ENCODE measurements around the gene HNRNPLL. TPM values are rescaled to one million over a fixed set of nuclear protein-coding genes. Genes with fewer than 3 reads are reported as not detected.
"Not testable (repeated sequence)": the region's sequence is repeated elsewhere in the genome, so short reads cannot be mapped to it uniquely, and the experiment has no call there.

Gene HNRNPLL
- total and polyA plus RNA-seq, 2 of the 8 experiments (the other 6 are each of a cell fraction or from before 2014, with no cell fraction given), result 18.6 to 69.3 TPM

DNA sequence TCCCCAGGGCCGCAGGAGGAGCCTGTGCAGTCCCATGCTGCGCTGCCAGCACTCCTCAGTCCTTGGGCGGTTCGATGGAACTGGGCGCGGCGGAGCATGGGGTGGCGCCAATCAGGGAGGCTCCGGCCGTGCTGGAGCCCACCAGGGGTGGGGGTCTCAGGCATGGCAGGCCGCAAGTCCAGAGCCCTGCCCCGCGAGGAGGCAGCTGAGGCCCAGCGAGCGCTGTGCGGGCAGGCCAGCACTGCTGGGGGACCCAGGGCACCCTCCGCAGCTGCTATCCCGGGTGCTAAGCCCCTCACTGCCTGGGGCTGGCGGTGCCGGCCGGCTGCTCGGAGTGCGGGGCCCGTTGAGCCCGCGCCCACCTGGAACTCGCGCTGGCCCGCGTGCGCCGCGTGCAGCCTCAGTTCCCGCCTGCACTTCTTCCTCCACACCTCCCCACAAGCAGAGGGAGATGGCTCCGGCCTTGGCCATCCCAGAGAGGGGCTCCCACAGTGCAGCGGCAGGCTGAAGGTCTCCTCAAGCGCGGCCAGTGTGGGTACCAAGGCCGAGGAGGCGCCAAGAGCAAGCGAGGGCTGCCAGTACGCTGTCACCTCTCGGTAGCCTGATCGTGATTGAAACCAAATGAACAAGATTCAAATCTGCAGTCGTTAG, 40.4 kb upstream of the HNRNPLL start (continued):
- TF ChIP-seq CBX5 (IDR thresholded peaks at IDR 0.05; ENCODE audit: low read depth, low read length) (no peak), KDM1A (IDR thresholded peaks at IDR 0.05; ENCODE audit: borderline replicate concordance, low read length) (no peak), BRCA1 (IDR thresholded peaks at IDR 0.05; ENCODE audit: low read depth, low read length) (no peak), YY1 (IDR thresholded peaks at IDR 0.05; ENCODE audit: low read depth, low read length) (no peak), HDAC2 (IDR thresholded peaks at IDR 0.05; ENCODE audit: borderline replicate concordance in 1 of 2, low read depth in 2 of 2, low read length in 2 of 2) (no peak), NRF1 (IDR thresholded peaks at IDR 0.05; ENCODE audit: low read depth, low read length) (no peak)

- H3K79me1 ChIP-seq (ENCODE audit: low read depth, low read length); H2BK5ac ChIP-seq (ENCODE audit: low read depth, low read length); H3K36me3 ChIP-seq (ENCODE audit: control insufficient read depth in 2 of 4, insufficient read depth in 4 of 4, low read length in 3 of 4); H3K4me2 ChIP-seq (ENCODE audit: insufficient read depth in 1 of 2, low read depth in 2 of 2, low read length in 2 of 2); FAIRE-seq; H4K5ac ChIP-seq (ENCODE audit: insufficient read length, low read depth, low read length); H3K14ac ChIP-seq (ENCODE audit: insufficient read length); H2BK20ac ChIP-seq (ENCODE audit: low read length); H2BK12ac ChIP-seq (ENCODE audit: low read depth, low read length); H3K23me2 ChIP-seq (ENCODE audit: low read depth, low read length); H3K4me1 ChIP-seq (replicated peaks in 1 of 4; ENCODE audit: control insufficient read depth in 3 of 4, insufficient read depth in 4 of 4, low read length in 3 of 4); DNase-seq (ENCODE audit: low read depth in 1 of 2, low spot score in 2 of 2); H3K18ac ChIP-seq (ENCODE audit: extremely low read depth, low read length); H3K56ac ChIP-seq (replicated peaks; ENCODE audit: insufficient read length, low read depth, low read length); H2BK120ac ChIP-seq (replicated peaks; ENCODE audit: low read depth, low read length); H3K9ac ChIP-seq (replicated peaks in 1 of 4; ENCODE audit: extremely low read depth in 1 of 4, low read depth in 3 of 4, low read length in 3 of 4); H3K4me3 ChIP-seq (ENCODE audit: extremely low read depth in 1 of 4, insufficient read depth in 2 of 4, low read depth in 3 of 4, low read length in 4 of 4); H3K27me3 ChIP-seq (replicated peaks in 1 of 4; ENCODE audit: control insufficient read depth in 3 of 4, extremely low read depth in 1 of 4, insufficient read depth in 3 of 4, low read length in 3 of 4); H4K91ac ChIP-seq (replicated peaks; ENCODE audit: insufficient read length, low read length); H2AFZ ChIP-seq (ENCODE audit: low read length); H4K8ac ChIP-seq (ENCODE audit: extremely low read depth, insufficient read depth, low read length); H4K20me1 ChIP-seq (replicated peaks in 1 of 2; ENCODE audit: control insufficient read depth in 1 of 2, insufficient read depth in 2 of 2, low read length in 2 of 2); H2AK5ac ChIP-seq (ENCODE audit: low read depth, low read length); H3K23ac ChIP-seq (ENCODE audit: insufficient read length); H3K4ac ChIP-seq (replicated peaks; ENCODE audit: insufficient read length, low read depth, low read length); H2BK15ac ChIP-seq (ENCODE audit: low read length); H3K27ac ChIP-seq (ENCODE audit: low read depth, low read length); H3K79me2 ChIP-seq (ENCODE audit: control insufficient read depth in 1 of 2, insufficient read depth in 2 of 2, low read length in 2 of 2): not testable (repeated sequence)
- ChIA-PET POLR2A (ENCODE audit: partially characterized antibody) (interaction anchor here (1.4 kb wide), 1 partner anchor 101 kb away, joined by 4 read pairs; no protein-coding TSS in a partner anchor), CTCF (ENCODE audit: partially characterized antibody) (interaction anchor here (0.6 kb wide), 1 partner anchor 30 kb away, joined by 3 read pairs; no protein-coding TSS in a partner anchor)
- H3K9me3 ChIP-seq (ENCODE audit: insufficient read depth in 2 of 2, low read depth in 1 of 2, low read length in 1 of 2), result peaks cover 11 to 12% of the 10 kb centered on the region in 2 experiments
- 93% methylated on average over 14 of the region's 14 CpGs; no CpG with 5 or more reads in 1 of the 2 experiments for WGBS, 2 experiments (ENCODE audit: extremely low coverage in 1 of 2, insufficient coverage in 1 of 2, insufficient read length in 1 of 2, insufficient replicate concordance in 2 of 2, low coverage in 1 of 2, low lambda C conversion rate in 2 of 2, missing lambda C conversion rate in 1 of 2)
Observed at GRCh38 chr2:38642373-38643017, 39.8 kb upstream of the HNRNPLL start.

Data from H1 (cell line).